Stomach (tissue), 9 donors: ENCODE measurements around the gene FAM171A1. TPM values are rescaled to one million over a fixed set of nuclear protein-coding genes. Genes with fewer than 3 reads are reported as not detected.
"Not testable (repeated sequence)": the region's sequence is repeated elsewhere in the genome, so short reads cannot be mapped to it uniquely, and the experiment has no call there.

Experiments
- DNase-seq, 2 donors: peaks; one replicate each; pipeline versions ENCODE4 v3.0.0 to v3.0.0-alpha.2; 2013 to 2019
- H3K27ac ChIP-seq, 5 donors: fragments of 200-600 bp in 4 of 5; sonication (generic) in 4 of 5; one replicate each; pipeline ENCODE4 v1.5.1; 2013 to 2019; ENCODE audit warnings: mild to moderate bottlenecking in 1 of 5, moderate library complexity in 1 of 5
- H3K27me3 ChIP-seq, 3 donors: fragments of 200-600 bp; sonication (generic); one replicate each; pipeline ENCODE4 v1.5.1; 2017 to 2019; ENCODE audit warnings: mixed run types in 1 of 3
- H3K36me3 ChIP-seq, 4 donors: fragments of 200-600 bp; sonication (generic); 1 replicate in 3 of 4; 2 replicates in 1 of 4; pipeline ENCODE4 v1.5.1; 2016 to 2019
- H3K4me1 ChIP-seq, 4 donors: fragments of 200-600 bp; sonication (generic); one replicate each; pipeline ENCODE4 v1.5.1; 2016 to 2019
- H3K4me3 ChIP-seq, 4 donors: fragments of 200-600 bp; sonication (generic) in 3 of 4; one replicate each; pipeline ENCODE4 v1.5.1; 2016 to 2019; ENCODE audit warnings: mild to moderate bottlenecking in 1 of 4
- H3K9me3 ChIP-seq, 4 donors: fragments of 200-600 bp; sonication (generic); one replicate each; pipeline ENCODE4 v1.5.1; 2016 to 2019
- CTCF ChIP-seq, 7 experiments: fragments of 450-650 bp in 4 of 7; fragments of 200-600 bp in 3 of 7; sonication (generic) in 3 of 7; IDR thresholded peaks; one replicate each; pipeline ENCODE4 v1.5.1; 2016 to 2019; ENCODE audit warnings: antibody characterized with exemption in 7 of 7, control low read depth in 2 of 7, mild to moderate bottlenecking in 1 of 7
- EP300 ChIP-seq: sonication (generic); formaldehyde crosslinking; IDR thresholded peaks from one replicate; pipeline ENCODE4 v1.6.1; 2017; ENCODE audit warnings: antibody characterized with exemption
- POLR2A ChIP-seq, 4 donors: fragments of 450-650 bp; IDR thresholded peaks; one replicate each; pipeline ENCODE4 v1.6.1; 2016; ENCODE audit warnings: antibody characterized with exemption in 4 of 4, control low read depth in 2 of 4, mild to moderate bottlenecking in 1 of 4, moderate library complexity in 1 of 4
- POLR2AphosphoS5 ChIP-seq, 3 donors: sonication (generic); formaldehyde crosslinking; IDR thresholded peaks; one replicate each; pipeline ENCODE4 v1.6.1; 2016; ENCODE audit warnings: antibody characterized with exemption in 3 of 3
- WGBS, 5 donors: extraction: QIAGEN DNeasy Blood & Tissue Kit in 3 of 5; methylation state at CpG; one replicate each; pipeline versions ENCODE4 v1.1.5 to v1.1.7; 2013 to 2018; 5-methylcytosine and 5-hydroxymethylcytosine counted together
- intact Hi-C: fragments of 100-400 bp; cut with DNase I; formaldehyde crosslinking; loops from one replicate; pipeline ENCODE4 v1.15.1; 2023; ENCODE audit warnings: low total_unique reads
- polyA plus RNA-seq, 3 donors: library from polyadenylated mRNA; stranded (reverse); fragments of 200-250 nt; gene quantifications; one replicate each; pipeline ENCODE4 v1.2.3, GENCODE V29; 2013
- total RNA-seq, 5 donors: library from RNA; depleted of rRNA; stranded (reverse); fragments of >200 nt; gene quantifications; one replicate each; pipeline versions ENCODE4 v1.1.0 to v1.2.3, GENCODE V29; 2014 to 2016
- donor health status: healthy with polysubstance abuse.
- donor health status: Bipolar disorder and iron deficiency.
- donor health status: healthy.

FAM171A1 gene
- total and polyA plus RNA-seq, 8 donors, result 1.8 to 98.7 (median 10.3) TPM

- DNase-seq, result no peak
- 76 to 90% (median 86%) methylated on average over 1 of the region's 1 CpG for WGBS, 5 donors
- no peaks in the 10 kb centered on the region for H3K36me3 ChIP-seq
- H3K27ac ChIP-seq, result no peak overlapping the region
- H3K9me3 ChIP-seq, result peaks cover 0 to 7% (median 0%) of the 10 kb centered on the region in 4 donors
- no peak for TF ChIP-seq CTCF (IDR thresholded peaks at IDR 0.05)
- TF ChIP-seq POLR2A (IDR thresholded peaks at IDR 0.05), result no peak
- no peak for TF ChIP-seq POLR2AphosphoS5 (IDR thresholded peaks at IDR 0.05)
- TF ChIP-seq EP300, result no peak
- intact Hi-C loops, result no loop called here
- H3K4me1 ChIP-seq, result no peaks in the 10 kb centered on the region
- H3K4me3 ChIP-seq, result no peak overlapping the region
- H3K27me3 ChIP-seq, result no peaks in the 10 kb centered on the region
Observed at GRCh38 chr10:15416034-15416433, 44.9 kb upstream of the FAM171A1 start.

GRCh38 chr10:15411010-15411409 lies 39.9 kb upstream of the FAM171A1 start:
- no peaks in the 10 kb centered on the region for H3K4me1 ChIP-seq
- no peaks in the 10 kb centered on the region for H3K27me3 ChIP-seq
- H3K36me3 ChIP-seq, result no peaks in the 10 kb centered on the region
- peaks cover 0 to 4% (median 0%) of the 10 kb centered on the region in 4 donors for H3K9me3 ChIP-seq
- no peak overlapping the region for H3K4me3 ChIP-seq
- intact Hi-C loops, result no loop called here
- no peak for TF ChIP-seq CTCF (IDR thresholded peaks at IDR 0.05)
- 60 to 77% (median 68%) methylated on average over 4 of the region's 4 CpGs for WGBS, 5 donors
- H3K27ac ChIP-seq, result no peak overlapping the region
- DNase-seq, result no peak

GRCh38 chr10:15409350-15409749 lies 38.3 kb upstream of the FAM171A1 start:
- H3K27me3 ChIP-seq, H3K9me3 ChIP-seq, H3K4me3 ChIP-seq, DNase-seq, intact Hi-C loops, H3K36me3 ChIP-seq, H3K4me1 ChIP-seq, H3K27ac ChIP-seq: not testable (repeated sequence)
- 71 to 81% (median 75%) methylated on average over 2 of the region's 2 CpGs for whole genome bisulfite sequencing, 5 donors

- H3K36me3 ChIP-seq, result no peaks in the 10 kb centered on the region
- 83 to 90% (median 88%) methylated on average over 5 of the region's 5 CpGs for WGBS, 5 donors
- H3K27ac ChIP-seq, result no peak overlapping the region
- intact Hi-C loops, result no loop called here
- peaks cover 0 to 2% (median 0%) of the 10 kb centered on the region in 4 donors for H3K9me3 ChIP-seq
- no peaks in the 10 kb centered on the region for H3K27me3 ChIP-seq
- H3K4me3 ChIP-seq, result no peak overlapping the region
- TF ChIP-seq POLR2A (IDR thresholded peaks at IDR 0.05) (no peak), POLR2AphosphoS5 (IDR thresholded peaks at IDR 0.05) (no peak)
- H3K4me1 ChIP-seq, result no peaks in the 10 kb centered on the region
- DNase-seq, result no peak
Observed at GRCh38 chr10:15408557-15408956, 37.5 kb upstream of the FAM171A1 start.

- 88 to 94% (median 94%) methylated on average over 3 of the region's 3 CpGs for WGBS, 5 donors
- intact Hi-C loops, result no loop called here
- Histone ChIP-seq H3K27ac (no peak overlapping the region), H3K4me3 (no peak overlapping the region), H3K4me1 (no peaks in the 10 kb centered on the region), H3K36me3 (no peaks in the 10 kb centered on the region), H3K27me3 (no peaks in the 10 kb centered on the region), H3K9me3 (peaks cover 0 to 3% (median 0%) of the 10 kb centered on the region in 4 donors)
- no peak for DNase-seq
- TF ChIP-seq POLR2AphosphoS5 (IDR thresholded peaks at IDR 0.05), result no peak
- TF ChIP-seq CTCF (IDR thresholded peaks at IDR 0.05), result no peak
- no peak for TF ChIP-seq EP300
- no peak for TF ChIP-seq POLR2A (IDR thresholded peaks at IDR 0.05)
Observed at GRCh38 chr10:15405319-15405718, 34.2 kb upstream of the FAM171A1 start.

- H3K27ac ChIP-seq, result no peak overlapping the region
- no peaks in the 10 kb centered on the region for H3K4me1 ChIP-seq
- DNase-seq, result no peak
- no peaks in the 10 kb centered on the region for H3K36me3 ChIP-seq
- TF ChIP-seq POLR2A (IDR thresholded peaks at IDR 0.05), result no peak
- no peak overlapping the region for H3K4me3 ChIP-seq
- H3K9me3 ChIP-seq, result peaks cover 0 to 3% (median 0%) of the 10 kb centered on the region in 4 donors
- intact Hi-C loops, result no loop called here
- H3K27me3 ChIP-seq, result no peaks in the 10 kb centered on the region
Observed at GRCh38 chr10:15401382-15401781, 30.3 kb upstream of the FAM171A1 start.

GRCh38 chr10:15400461-15400860 lies 29.4 kb upstream of the FAM171A1 start:
- H3K36me3 ChIP-seq, intact Hi-C loops, H3K9me3 ChIP-seq, H3K4me3 ChIP-seq, H3K4me1 ChIP-seq, DNase-seq, H3K27ac ChIP-seq, H3K27me3 ChIP-seq: not testable (repeated sequence)
